Measurements from ENCODE around the gene ZNF730.
A peak's percentile ranks its signal among the peaks of the same experiment; 100 is the strongest.
"Not testable (repeated sequence)": the region's sequence is repeated elsewhere in the genome, so short reads cannot be mapped to it uniquely, and the experiment has no call there.

ZNF730 gene

DNA sequence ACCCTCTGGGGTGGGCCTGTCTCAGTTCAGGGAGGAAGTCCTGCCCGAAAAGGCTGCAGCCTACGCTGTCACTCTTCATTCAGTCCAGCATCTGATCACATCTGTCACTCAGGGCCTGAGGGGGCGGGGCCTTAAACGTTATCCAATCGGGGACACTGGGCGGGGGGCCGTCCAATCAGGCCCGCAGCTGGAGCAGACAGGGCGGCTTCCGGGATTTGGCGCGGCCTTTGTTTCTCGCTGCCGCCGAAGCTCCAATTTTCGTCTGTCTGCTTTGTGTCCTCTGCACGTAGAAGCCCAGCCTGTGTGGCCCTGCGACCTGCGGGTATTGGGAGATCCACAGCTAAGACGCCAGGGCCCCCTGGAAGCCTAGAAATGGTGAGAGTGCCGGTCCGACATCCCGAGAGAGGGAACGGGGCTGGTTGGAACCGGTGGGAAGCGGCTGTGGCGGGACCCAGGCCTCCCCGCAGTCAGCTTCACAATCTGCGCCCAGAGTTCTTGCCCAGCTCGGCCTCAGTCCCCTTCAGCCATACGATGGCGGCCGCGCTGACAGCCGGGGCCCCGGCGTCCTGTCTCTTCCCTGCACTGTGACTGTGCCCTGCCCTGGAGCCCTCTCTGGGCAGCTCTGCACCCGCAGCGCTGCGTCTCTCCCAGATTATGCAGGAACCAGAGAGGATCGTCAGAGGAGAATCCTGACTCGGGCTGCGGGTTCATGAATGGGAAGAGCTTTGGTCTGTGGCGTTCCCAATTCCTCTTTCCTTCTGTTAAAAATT lies at the start of gene ZNF730:
Gene ZNF730 (plus strand): TSS at position 224 of the 770 bp plus-strand sequence. CDS start 149 bp downstream, at position 373.
- peak; percentile 91 for DNase-seq (ENCODE audit: low spot score)

DNA sequence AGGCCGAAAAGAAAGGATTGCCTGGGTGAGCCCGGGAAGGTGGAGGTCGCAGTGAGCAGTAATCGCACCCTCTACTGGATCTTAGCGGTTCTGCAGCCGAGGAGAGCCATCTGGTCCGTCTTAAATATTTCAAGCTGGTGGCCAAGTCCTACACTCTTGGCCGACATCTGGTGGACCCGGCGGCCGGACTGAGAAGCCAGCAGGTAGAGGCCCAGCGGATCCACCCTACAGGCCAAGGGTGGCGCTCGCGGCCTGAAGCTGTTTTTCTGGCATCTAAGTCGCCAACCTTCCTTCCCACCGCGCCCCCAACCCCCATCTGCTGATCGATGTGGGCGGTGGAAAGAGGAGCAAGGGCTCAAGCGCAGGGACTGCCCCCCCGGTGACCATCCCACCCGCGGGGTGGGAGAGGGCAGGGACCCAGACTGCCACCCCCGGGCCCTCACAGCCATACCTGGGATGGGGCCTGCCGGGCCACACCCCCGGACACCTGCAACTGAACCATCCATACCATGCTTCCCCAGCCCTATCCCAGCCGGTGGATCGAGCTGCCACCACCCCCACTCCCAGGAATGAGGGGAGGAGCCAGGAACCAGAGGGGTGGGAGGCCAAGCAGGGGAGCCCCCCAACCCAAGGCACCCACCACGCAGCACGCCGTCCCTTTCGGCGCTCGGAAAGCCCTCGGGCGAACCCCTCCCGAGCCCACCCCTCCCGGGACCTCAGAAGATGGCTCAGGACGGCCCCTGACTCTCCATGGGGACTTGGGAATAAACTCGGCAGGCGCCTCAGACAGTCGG lies 46.3 kb upstream of the ZNF730 start:
- DNase-seq (ENCODE audit: low spot score) = no peak

DNA sequence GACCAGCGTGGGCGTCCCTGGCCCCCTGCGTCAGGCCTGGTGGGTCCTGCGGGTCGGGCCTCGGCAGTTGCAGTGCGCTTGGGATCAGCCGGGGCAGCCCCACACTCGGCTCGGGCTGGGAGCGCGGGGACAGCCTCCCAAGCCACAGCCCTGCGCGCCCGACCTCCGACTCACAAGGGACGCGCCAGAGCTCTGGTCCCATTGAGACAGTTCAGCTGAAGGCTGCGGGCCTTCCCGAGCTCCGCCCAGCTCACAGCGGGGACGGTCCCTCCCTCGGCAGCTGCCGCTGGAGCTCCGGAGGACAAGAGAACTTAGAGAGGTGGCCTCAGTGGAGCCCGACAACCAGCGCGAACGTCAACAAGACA lies 45.7 kb upstream of the ZNF730 start:
- DNase-seq (ENCODE audit: low spot score) = peak; percentile 68

DNA sequence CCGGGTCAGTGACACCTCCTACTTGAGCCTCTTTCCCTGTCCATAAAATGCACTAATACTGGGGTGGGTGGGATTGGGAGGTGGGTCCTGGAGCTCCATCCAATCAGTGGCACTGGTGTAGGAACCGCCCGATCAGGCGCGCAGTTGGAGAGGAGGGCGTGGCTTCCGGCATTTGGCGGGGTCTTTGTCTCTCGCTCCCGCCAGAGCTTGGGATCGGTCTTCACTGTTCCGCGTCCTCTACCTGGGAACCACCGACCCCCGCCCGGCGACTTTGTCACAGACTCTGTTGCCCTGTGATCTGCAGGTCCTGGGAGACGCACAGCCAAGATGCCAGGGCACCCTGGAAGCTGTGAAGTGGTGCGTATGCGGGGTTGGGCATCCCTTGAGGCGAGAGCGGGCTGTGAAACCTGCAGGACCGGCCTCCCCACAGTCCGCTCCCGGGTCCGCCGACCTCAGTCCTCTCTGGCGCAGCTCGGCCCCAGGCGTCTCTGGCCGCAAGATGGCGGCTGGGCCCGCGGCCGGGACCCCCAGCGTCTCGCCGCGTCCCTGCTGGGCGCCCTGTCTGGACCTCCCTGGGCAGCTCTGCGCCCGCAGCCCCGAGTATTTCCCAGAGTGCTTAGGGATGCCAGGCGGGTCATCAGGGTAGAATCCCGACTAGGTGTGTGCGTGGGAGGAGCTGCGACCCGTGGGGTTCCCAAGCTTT lies 41.6 kb upstream of the ZNF730 start:
- peak; percentile 85 for DNase-seq (ENCODE audit: low spot score)

DNA sequence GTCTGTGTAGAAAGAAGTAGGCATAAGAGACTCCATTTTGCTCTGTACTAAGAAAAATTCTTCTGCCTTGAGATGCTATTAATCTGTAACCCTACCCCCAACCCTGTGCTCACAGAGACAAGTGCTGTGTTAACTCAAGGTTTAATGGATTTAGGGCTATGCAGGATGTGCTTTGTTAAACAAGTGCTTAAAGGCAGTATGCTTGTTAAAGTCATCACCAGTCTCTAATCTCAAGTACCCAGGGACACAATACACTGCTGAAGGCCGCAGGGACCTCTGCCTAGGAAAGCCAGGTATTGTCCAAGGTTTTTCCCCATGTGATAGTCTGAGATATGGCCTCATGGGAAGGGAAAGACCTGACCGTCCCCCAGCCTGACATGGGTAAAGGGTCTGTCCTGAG lies 39.0 kb upstream of the ZNF730 start:
- DNase-seq (ENCODE audit: low spot score) = not testable (repeated sequence)

DNA sequence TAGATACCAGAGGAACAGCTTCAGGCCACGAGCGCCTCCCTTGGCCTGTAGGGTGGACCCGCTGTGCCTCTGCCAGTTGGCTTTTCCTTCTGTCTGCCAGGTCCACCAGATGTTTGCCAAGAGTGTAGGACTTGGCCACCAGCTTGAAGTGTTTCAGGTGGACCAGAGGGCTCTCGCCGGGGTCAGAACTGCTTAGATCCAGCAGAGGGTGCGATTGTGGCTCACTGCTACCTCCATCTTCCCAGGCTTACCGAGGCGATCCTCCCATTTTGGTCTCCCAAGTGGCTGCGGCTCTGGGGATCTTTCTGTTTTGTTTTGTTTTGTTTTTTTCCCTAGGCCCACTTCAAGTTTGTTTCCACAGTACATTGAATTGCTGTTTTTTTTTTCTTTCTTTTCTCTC lies 23.0 kb upstream of the ZNF730 start:
- DNase-seq (ENCODE audit: low spot score) = no peak

DNA sequence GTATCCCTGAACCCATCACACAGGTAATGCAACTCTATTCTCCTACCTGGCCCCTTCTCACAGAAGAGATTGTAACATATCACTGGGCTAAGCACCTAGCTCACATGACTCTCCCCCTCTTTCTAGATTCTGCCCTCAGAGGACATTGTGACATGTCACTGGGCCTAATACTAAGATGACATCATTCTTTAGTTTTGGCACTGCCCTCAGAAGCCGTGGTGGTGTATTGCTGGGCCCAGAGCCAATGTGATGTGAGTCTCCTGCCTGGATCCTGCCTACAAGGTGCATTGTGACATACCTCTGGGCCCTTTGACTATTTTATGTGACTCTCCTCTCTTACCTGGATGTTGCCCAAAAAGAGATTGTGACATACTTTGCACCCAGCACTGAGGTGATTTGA lies 21.4 kb upstream of the ZNF730 start:
- no peak for DNase-seq (ENCODE audit: low spot score)

DNA sequence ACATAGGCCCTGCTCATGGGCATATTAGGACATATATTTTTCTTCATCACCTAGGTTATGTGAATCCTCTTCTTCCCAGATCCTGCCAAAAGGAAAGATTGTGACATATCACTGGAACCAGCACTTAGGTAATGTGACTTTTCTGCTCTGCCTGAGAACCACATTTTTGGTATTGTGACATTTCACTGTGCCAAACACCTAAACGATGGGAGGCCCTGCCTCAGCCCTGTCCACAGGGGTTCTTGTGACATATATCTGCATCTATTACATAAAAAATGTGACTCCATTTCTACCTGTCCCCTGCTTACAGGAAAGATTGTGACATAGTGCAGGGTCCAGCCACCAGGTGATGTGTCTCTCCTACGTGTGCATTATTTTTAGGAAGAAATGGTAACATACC lies 18.5 kb upstream of the ZNF730 start:
- no peak for DNase-seq (ENCODE audit: low spot score)

DNA sequence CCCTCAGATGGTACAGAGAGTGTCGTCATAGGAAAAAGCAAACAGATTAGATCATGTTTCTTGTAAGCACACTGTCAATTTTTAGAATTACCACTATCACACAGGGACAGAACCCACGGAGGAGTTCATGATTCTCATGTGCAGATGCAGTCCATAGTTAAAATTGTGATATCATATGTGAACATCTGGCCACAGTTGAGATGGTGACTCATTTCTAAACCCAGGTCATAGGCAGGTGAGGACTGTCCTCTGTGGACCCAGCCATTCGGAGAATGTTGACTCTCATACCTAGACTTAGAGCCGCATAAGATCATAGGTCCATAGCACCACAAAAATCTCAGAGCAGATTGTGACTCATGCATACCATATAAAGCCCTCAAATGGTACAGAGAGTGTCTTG lies 17.8 kb upstream of the ZNF730 start:
- DNase-seq (ENCODE audit: low spot score) = no peak

DNA sequence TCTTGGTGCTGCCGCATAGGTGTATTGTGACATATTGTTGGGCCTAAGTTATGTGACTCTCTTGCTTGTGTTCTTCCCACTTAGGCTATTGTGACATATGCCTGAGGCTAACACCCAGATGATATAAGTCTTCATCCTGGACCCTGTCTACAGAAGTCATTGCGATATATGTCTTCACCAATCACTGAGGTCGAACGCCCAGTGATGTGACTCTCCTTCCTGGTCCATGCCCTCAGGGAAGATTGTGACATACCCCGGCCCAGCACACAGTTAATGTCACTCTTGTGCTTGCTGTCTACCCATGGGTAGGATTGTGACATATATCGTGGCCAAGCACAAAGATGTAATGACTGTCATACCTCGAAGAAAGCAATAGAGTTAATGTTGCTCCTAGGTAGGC lies 16.9 kb upstream of the ZNF730 start:
- DNase-seq (ENCODE audit: low spot score) = no peak

DNA sequence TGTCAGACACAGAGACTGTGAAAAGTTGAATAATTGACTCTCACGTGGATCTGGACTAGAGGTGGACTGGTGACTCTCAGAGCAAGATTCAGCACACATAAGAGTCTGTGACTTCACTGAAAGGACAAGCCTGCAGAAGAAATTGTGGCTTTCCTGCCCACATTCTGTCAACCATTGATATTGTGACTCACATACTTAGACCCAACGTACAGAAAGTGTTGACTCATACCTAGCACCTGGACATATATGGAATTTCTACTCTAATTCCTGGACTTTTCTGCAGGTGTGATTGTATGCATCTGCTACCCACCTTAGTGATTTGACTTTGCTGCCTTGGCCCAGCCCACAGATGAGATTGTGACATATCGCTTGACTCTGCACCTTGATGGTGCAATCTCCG lies 15.6 kb upstream of the ZNF730 start:
- no peak for DNase-seq (ENCODE audit: low spot score)

DNA sequence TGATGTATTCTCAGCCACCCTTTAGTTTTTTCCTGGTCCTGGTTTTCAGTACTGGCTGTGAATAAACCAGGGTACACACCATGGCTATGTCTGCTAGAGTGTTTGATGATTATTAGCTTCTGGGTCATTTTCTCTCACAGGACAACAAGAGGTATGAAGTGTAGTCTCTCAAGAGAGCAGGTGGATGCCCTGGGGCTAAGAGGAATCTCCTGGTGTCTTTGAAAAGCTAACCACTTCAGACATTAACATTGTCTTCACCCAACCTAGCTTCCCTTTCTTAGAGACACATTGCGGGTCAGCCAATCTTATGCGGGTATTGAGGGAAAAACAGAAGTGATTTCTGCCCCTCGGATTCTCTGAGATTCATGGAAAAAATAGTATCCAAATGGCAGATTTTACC lies 1.6 kb downstream of the ZNF730 start:
- DNase-seq (ENCODE audit: low spot score) = no peak

DNA sequence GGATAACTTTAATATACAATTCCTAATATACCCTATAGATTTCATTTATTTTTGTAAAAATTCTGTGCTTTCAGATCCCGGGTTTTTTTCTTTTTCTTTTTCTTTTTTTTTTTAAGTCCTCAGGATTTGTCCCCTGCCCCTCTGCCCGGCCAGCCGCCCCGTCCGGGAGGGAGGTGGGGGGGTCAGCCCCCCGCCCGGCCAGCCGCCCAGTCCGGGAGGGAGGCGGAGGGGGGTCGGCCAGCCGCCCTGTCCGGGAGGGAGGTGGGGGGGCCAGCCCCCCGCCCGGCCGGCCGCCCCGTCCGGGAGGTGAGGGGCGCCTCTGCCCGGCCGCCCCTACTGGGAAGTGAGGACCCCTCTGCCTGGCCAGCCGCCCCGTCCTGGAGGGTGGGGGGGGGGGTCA lies 17.4 kb downstream of the ZNF730 start:
- not testable (repeated sequence) for DNase-seq (ENCODE audit: low spot score)

DNA sequence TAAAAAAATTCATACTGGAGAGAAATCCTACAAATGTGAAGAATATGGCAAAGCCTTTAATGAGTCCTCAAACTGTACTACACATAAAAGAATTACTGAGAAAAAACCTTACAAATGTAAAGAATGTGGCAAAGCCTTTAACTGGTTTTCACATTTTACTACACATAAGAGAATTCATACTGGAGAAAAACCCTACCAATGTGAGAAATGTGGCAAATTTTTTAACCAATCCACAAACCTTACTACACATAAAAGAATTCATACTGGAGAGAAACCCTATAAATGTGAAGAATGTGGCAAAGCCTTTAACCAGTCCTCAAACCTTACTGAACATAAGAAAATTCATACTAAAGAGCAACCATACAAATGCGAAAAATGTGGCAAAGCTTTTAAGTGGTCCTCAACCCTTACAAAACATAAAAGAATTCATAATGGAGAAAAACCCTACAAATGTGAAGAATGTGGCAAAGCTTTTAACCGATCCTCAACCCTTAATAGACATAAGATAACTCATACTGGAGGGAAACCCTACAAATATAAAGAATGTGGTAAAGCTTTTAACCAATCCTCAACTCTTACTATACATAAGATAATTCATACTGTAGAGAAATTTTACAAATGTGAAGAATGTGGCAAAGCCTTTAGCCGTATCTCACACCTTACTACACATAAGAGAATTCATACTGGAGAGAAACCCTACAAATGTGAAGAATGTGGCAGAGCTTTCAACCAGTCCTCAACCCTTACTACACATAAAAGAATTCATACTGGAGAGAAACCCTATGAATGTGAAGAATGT lies 29.0 kb downstream of the ZNF730 start:
- no peak for DNase-seq (ENCODE audit: low spot score)

DNA sequence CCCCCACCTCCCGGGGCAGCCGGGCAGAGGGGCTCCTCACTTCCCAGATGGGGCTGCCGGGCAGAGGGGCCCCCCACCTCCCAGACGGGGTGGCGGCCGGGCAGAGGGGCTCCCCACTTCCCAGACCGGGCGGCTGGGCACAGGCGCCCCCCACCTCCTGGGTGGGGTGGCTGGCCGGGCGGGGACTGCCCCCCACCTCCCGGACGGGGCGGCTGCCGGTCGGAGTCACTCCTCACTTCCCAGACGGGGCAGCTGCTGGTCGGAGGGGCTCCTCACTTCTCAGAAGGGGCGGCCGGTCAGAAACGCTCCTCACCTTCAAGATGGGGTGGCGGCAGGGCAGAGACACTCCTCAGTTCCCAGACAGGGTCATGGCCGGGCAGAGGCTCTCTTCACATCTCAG lies 43.9 kb downstream of the ZNF730 start:
- no peak for DNase-seq (ENCODE audit: low spot score)

DNA sequence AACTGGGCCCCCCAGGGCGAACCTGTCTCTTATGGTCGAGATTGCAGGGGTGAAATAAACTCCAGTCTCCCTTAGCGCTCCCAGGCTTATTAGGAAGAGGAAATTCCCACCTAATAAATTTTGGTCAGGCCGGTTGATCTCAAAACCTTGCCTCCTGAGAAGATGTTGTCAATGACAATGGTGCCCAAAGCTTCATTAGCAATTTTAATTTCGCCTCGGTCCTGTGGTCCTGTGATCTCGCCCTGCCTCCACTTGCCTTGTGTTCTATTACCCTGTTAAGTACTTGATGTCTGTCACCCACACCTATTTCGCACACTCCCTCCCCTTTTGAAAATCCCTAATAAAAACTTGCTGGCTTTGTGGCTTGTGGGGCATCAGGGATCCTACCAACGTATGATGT lies 51.5 kb downstream of the ZNF730 start:
- DNase-seq (ENCODE audit: low spot score) = not testable (repeated sequence)

DNA sequence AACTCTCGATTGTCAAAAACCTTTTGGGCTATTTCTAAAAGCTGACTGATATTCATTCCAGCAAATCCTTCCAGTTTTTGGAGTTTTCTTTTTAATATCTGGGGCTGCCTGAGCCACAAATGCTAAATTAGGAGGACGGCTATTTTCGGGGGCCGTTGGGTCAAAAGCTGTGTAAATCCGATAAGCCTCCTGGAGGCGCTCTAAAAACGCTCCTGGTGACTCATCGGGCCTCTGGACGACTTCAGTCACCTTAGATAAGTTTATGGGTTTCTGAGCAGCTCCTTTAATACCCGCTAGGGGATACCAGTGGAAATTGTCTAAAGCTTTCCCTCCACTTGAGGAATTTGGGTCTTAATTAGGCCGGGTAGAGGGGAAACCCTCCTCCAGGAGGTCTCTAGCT lies 66.4 kb downstream of the ZNF730 start:
- DNase-seq (ENCODE audit: low spot score) = no peak

DNA sequence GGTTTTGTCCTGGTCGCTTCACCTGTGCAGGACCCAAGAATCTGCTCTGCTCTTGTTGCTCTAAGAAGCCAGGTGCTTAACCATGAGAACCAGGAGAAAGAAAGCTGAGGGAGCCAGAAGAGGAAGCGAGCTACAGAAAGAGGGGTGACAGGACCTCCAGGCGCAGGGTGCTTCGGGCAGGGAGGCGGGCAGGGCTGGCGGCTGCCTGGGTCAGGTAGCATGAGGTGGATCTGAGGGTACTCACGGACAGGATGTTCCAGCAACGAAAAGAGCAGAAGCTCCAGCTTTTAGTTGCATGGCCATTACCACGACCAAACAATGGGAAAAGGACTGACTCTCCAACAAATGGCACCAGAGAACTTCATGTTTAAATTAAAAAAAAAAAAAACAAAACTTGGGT lies 73.5 kb downstream of the ZNF730 start:
- DNase-seq (ENCODE audit: low spot score) = no peak

Measured in left forelimb (tissue), 1 donor.